HG03039 (cell line): Measurements from ENCODE around the gene AHCYL1.

Source experiments
- ATAC-seq: cut with Tn5 transposase; IDR thresholded peaks from one replicate; pipeline ENCODE4 v1.9.1; 2021; ENCODE audit warnings: mild to moderate bottlenecking, moderate library complexity; ENCODE audit not compliant: unreplicated experiment

AHCYL1 gene

DNA sequence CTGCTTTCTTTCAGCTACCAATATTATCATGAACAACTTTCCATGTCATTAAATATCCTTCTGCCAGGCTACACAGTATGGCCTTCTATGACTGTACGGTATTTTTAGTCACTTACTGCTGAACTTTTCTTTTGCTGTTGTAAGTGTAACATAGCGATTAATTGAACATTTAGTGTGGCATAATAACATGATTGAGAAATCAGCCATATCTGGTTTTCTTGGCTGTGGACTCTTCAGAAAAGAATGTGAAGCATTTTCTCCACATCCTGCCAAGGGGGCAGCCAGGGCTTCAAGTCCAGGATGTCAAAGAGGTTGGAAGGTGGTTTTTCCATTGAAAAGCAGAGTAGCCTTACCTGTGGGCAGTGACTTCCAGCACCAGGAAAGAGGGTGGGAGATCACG lies 8.8 kb upstream of the AHCYL1 start:
- no peak for ATAC-seq

DNA sequence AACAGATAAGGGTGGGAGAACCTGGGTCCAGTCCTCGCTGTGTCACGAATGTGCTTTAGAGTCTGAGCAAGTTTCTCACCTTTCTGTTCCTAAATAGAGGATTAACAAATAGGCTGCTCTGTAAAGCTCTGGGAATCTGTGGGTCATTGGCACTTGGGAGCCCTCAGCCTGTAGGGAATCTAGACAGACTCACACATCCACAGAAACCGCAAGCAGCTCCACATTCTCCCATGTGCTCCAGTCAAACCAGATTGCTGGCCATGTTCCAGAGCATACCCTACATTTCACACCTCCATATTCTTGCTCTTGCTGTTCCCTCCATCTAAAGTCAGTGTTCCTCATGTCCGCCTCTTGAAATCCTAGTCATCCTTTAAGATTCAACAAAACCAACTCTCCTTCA lies 7.8 kb upstream of the AHCYL1 start:
- no peak for ATAC-seq

DNA sequence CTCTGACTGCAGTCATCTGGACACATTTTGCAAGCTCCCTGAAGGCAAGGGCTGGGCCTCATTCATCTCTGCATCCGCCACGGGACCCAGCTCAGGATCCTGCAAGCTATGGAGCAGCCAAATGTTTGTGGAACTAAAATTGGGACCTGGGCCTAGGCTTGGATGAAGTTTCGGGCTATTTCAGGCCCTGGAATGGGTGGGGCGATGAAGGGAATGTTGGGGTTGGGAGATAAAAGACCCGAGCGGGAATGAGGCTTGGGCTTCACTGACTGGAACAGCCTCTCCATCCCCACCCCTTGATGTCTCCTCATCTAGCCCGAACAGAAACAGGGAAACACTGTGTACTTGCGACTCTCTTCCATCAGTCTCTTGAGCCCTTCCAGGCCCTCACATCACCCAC lies 7.3 kb upstream of the AHCYL1 start:
- no peak for ATAC-seq

DNA sequence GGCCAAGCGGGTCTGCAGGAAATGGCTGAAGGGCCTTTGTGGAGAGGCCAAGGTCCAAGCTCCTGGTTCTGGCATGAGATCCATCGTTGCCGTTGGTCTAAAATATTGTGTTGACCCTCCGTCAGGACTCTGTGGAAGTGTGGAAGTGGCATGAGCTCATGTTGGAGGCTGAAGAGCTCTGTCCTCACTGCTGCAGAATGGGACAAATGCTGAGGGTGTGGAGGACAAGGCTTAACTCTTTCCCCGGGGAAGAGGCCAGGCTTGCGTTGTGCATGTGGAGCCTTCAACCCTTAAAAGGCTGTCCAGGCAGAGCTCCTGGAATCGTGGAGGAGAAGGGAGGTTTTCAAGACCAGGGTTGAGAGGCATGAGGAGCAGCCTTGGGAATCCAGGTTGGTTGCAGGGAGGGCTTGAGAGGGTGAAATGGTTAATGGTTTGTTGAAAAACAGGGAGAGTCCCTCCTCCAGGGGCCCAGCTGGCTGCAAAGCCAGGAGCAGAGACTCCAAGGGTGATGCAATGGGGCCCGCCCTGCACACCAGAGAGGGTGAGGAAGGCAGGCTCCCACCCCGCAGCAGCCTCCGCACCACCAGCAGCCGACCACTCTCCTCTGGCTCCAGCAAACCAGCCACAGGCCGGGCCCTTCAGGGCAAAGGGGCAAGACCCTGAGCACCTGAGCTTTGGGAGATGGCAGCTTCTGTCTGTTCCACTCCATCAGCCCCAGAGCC lies 6.7 kb upstream of the AHCYL1 start:
- ATAC-seq: no peak

DNA sequence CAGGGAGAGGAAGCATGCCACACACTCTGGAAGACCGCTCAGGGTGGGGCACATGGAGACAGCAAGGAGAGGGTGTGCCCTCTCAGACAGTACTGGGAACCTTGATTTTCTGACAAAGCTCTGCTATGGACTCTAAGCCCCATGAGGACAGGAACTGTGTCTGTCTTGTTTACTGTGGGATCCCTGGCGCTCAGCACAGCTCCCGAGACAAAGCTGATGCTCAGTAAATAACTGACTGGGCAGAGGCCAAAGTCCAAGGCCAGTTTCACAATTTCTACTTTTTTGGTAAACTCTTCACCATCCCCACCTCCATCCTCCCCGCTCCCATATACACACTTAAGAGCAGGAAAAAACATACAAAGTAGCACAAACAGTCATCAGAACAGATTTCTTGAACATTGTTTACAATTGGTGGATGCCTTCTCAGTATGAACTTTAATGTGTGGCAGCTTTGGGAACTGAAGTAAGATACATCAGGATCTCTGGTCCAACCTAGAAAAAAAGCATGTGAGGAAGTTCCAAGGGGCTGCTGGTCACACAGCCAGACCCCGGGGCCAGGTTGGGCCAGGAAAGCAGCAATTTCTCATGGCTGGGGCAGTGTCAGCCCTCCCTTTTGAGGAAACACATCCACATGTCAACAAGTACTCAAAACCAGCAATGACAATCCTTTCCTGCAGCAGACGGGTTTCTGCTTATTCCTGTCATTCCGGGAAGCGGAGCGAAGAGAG lies 5.6 kb upstream of the AHCYL1 start:
- ATAC-seq: no peak

DNA sequence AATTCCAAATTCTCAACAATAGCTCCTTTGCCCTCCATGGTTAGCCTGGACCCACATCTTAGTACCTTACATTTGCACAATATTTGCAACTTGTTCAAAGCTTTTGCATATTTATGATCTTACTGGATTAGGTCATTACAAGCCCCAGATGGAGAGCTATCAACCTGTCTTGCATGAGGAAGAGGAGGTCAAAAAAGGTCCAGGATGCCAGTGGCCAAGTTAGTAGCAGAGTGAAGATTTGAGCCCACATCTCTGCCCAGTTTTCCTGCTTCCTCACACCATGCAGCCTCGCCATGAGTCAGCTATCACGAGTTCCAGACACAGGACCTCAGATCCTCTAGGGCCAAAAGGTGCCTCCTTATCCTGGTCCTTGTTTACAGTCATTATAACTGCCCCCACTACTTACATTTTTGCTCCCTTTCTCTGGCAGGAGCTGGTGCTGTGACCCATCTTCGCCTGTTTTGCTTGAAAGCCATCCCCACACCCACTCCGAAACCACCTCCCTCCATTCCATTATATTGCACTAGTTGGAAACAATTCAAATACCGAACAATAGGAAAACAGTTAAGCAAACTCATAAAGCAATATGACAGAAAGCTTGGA lies 5.0 kb upstream of the AHCYL1 start:
- no peak for ATAC-seq

DNA sequence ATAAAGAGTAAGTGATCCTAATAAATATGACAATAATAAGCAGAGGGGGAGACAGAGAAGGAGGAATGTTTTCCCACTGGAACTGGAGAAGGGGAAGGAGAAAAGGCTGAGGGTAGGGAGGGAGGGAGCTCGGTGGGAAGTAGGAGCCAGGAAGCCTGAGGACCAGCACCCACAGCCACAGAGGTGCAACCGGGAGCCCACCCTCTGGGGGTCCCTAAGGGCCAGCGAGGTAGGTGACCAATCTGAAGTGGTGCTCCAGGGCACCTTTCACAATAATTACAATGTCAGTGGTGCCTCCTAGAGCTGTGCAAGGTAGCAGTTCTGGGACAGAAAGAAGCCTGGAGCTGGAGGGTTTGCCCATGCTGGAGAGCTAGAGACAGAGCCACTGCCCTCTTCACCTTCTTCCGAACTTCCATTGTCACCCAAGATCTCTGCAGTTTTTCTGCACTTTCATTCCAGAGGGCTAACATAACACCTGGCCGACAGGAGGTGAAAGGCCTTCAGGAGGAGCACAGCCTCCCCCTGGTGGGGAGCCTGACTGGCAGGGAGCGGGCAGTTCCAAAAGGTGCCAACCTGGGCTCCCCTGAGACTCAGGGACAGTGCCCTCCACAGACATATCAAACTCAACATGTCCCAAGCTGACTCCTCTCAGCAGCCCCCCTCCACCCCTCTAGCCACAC lies 4.1 kb upstream of the AHCYL1 start:
- no peak for ATAC-seq

DNA sequence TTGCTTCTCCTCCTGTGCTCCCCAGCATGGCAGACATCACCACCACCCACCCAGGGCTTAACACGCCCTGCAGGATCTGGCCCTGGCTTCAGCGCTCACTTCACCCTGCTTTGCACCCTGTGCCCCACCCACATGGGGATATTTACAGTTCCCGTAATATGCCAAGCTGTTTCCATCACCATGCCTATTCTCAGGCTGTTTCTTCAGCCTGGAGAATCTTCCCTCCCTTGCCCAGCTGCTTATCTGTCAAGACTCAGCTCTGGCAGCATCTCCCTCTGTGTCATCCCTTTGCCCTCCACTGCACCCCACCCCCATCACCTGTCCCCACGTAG lies 3.6 kb upstream of the AHCYL1 start:
- ATAC-seq: no peak

DNA sequence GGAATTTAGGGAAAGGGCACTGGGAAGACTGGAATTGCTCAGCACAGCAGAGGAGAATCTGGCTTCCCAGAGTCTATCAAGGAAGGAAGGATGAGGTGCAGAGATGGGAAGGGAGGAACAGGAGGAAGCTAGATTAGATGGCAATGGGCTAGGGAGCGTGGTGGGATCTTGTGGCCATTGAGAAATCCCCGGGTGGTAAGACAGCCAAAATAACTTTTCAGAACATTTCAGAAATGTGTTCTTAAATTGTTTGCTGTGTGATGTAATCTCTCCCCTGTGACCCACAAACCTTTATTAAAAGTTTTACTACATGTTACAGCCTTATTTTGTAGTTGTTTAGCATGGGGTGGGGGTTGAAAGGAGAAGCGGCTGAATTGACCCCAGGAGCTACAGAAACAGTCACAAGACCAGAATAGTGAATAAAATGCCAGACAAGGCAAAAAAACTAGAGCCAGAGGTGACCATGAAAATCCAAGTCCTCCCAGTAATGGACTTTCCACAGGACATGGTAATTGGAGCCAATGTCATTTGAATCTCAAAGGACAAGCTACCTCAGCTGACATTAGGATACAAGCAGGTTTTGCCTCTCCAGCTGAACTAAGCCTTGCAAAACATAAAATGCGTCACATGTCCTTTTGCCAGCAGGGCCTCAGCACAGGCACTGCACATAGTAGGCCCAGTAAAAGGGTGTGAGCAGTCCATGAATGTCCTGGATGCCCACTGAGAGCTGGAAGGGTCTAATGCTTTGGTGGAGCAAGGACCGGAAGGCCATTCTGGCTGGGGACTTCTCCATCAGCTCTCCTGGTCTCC lies 980 bp upstream of the AHCYL1 start:
- no peak for ATAC-seq

DNA sequence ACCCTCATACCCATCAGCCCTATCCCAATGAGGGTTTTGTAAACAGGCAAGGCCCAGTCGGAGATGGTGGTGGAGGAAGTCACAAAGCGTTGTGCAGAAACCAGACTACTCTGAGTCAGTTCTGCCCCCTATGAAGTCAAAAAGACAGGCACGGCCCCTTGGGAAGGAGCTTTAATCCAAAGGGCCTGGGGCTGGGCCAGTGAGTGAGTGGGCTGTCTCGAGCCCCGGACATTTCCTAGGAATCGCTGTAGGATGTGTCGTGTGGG lies 442 bp upstream of the AHCYL1 start:
- no peak for ATAC-seq

DNA sequence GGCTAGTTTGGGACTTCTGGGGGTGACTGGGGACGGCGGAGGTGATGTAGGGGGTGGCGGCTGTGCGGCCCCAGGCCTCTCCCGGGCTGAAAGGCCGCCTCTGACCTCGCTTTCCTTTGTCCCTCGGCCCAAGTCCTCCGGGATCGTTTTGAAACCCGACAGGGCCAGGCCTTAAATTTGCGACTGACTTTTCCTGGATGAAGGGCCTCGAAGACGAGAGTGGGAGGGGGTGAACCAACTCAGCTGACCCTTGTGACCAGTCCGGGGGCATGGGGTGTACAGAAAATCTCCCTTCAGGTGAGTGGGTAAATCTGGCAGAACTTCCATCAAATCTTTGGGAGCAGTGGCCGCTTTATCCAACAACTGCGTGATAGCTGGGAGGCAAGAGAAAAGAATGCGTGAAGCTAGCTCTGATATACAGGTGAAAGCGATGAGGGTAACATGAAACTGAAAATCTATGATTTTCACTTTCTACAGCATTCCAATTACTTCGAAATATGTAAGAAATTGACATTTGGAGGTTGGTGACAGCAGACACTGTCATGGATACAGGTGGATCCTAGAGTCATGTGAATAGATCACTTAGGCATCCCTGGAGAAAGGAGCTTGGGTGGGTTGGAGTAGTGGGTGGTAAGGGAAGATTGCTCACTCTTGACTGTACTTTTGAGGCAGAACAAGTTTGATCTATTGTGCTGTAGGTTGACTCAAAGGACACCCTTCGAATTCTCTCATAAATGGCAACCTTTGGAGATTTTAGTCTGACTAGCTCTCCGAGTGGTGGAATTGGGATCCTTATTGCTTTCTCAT lies 885 bp downstream of the AHCYL1 start:
- ATAC-seq: no peak

DNA sequence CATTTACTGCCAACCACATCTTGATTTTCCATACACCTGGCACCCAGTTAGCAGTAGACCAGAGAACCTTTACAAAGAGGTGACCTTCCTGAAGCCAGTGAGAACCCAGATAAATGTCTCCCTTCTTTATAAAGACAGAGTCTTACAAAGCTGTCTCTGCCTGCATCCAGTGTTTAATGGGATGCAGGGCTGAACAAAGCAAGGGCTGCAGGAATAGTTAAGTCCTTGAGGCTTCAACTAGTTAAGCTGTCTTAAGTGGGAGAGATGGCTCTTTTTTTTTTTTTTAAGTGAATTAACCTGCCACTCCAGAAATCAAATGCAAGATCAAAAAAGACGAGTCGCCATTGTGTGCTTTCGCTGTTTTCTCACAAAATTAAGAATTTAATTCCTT lies 1.5 kb downstream of the AHCYL1 start:
- no peak for ATAC-seq

DNA sequence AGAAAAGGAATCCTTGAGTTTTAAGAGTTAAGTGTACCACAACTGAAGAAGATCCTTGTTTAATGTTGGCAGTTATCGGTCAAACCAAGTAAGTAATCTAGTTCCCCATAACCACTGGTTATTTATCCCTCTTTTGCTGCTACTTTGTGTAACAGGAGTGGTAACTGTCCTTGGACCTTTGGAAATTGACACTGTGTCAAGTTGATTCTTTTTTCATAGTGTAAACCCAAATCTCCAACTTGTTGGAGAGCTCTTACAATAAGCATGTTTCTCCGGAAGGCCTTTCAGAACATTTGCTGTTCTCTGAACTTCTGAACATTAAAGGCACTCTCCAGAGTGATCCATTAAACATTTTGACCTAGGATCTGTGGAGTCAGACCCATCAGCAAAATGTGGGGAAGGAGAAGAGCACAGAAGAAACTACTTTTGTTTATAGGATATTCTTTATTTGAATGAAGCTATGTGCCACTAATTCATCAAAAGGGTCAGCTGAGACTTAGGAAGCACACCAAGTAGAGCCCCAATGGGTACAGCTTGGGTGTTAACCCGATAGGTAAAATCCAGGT lies 3.9 kb downstream of the AHCYL1 start:
- ATAC-seq: no peak

DNA sequence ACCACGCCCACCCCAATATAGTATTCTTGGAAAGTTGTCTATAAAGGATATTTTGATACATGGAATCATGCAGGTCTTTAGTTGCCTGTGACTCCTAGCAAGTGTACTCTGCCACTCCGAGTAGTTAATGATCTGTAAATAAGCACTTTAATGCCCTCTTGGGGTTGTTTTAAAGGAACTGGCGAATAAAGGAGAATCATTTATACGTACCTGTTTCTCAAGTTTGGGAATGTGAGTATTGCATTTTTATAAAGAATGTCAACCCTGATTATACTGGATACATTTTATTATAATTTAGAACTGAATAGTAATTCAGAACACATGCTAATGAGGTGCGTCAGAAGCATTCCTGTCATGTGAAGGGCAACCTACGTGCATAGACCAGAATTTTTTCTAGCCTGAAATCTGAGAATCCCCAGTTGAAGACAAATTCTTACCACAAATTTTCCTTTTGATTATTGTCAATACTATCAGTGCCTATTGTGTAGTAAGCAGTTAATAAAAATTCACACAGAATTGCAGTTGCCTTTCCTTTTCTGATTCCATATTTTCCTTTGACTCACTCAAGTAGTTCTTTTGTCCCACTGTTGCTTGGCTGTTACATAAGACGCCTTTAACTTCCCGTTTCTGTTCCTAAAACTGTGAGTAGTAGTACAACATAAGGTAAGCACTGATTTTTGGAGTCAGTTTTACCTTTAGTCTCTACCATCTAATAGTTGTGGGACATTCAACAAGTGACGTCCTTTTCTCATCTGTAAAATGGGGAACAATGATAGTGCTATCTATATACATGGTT lies 5.1 kb downstream of the AHCYL1 start:
- no peak for ATAC-seq

DNA sequence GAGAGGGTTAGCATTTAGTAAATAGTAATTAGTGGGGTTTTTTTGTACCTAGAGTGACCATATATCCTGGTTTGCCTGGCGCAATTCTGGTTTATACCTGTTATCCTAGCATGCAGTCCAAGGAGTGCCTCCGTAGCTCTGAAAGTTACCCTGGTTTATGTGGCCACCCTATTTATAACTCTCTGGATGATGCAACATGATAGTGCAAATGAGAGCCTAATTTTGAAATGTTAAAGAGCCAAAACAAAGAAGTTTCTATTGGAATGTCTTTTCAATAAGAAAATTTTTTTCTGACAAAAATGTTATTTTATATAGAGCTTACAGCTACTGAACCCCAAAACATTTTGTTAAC lies 5.7 kb downstream of the AHCYL1 start:
- no peak for ATAC-seq

DNA sequence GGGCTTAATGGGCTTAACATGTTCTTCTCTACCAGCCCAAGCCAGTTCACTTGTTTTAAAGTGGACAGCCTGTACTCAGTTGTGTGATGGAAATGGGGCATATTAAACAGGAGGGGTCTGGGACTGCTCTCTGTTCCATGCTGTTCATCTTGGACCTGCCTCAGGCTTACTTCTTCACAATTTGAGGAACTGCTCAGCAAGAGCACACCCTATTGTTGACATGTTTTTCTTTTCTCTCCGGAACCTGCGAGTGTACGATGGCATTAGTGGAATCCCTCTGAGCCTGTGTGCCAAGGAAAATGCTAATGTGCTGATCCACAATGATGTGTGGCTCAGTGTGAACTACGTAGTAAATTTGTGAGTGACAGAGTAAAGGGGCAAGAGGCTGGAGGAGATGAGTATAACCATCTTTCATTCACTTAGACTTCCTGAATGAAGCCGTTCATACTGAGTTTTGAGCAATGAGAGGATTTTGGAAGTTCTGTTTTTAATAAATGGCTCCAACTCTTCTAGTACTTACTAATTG lies 6.9 kb downstream of the AHCYL1 start:
- no peak for ATAC-seq

DNA sequence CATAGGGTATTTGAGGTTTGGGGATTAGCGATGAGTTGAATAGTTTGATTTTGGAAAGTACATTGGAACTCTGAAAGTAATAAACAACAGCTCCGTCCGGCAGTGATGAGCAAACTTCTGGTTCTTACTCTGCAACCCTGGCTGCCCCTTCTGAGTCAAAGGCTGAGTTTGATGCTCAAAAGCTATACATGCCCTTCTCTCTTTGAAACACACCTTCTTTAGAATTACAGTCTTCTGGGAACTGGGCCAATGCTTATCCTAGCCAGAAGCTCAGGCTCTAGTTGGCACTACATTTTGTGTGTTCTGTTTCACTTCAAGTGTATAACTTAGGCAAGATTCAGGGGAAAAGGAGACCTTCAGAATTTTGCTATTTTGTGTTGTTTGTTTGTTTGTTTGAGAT lies 9.3 kb downstream of the AHCYL1 start:
- no peak for ATAC-seq

DNA sequence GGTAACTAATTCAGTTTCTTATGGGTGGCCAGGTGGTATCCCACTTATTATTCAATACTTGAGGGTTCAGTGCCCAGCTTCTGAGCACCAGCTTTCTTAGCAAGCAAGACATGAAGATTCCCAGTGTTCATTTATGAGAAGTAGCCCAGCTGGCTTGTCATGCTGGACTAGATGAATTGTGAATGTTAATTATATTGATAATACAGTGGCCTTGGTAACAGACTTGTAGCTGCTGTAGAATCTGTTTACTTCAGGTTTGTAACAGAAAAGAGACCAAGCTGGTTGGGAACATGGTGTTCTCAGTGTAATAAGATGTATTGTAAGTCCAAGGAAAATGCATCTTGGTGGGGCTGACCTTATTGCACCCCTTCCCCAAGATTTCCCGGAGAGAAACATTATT lies 10.1 kb downstream of the AHCYL1 start:
- no peak for ATAC-seq

DNA sequence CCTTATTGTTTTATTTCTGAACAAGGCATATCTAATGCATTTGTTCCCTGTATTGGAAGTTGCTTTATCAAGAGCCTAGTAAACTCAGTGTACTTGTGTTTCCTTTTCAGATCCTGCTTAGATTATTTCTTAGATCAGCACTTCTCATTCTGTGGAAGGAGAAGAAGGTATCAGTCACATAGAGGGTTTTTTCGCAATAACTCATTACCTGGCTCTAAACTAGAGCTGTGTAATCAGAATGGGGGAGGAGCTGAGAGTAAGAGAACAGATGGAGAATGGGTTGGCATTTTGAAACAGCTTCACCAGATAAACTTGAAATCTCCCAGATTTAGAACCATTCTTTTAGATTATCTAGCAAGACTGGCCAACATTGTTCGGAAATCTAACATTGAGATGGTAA lies 11.0 kb downstream of the AHCYL1 start:
- ATAC-seq: no peak
